ENCODE measurements around the gene HIVEP3.
A peak's percentile ranks its signal among the peaks of the same experiment; 100 is the strongest.

HIVEP3 gene

DNA sequence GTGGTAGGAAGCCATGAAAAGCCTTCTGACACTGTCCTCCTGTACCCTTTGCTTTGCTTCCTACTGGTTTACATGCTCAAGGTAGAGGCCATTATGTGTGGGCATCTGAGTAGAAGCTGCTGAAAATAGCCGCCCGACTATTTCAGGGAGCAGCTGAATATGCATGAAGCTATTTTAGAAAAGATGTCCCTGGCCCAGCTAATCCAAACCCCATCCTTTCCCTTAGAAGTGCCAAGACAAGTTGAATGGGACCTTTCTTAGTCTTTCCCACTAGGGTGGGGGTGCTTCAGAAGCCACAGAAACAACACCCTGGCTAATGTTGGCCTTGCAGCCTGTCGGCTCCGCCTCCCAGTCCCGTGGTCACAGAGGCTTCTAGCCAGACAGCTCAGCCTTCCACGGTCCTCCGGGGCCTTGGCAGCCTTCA is 229.2 kb downstream of the HIVEP3 start:
- DNase-seq (ENCODE audit: insufficient read length, low spot score) (no peak), FAIRE-seq (peak; percentile 35)
- no peak for TF ChIP-seq SPI1 (IDR thresholded peaks at IDR 0.05; ENCODE audit: low read depth, low read length)
- TF ChIP-seq POU2F2 (IDR thresholded peaks at IDR 0.05; ENCODE audit: low read depth, low read length): no peak
- TF ChIP-seq POLR2A (IDR thresholded peaks at IDR 0.05; ENCODE audit: low read depth, low read length): no peak
- TF ChIP-seq PAX5 (IDR thresholded peaks at IDR 0.05; ENCODE audit: insufficient read depth, low read length, severe bottlenecking): no peak
- no peak for TF ChIP-seq POLR2AphosphoS5 (IDR thresholded peaks at IDR 0.05; ENCODE audit: low read depth, low read length)
- TF ChIP-seq TAF1 (IDR thresholded peaks at IDR 0.05; ENCODE audit: low read depth, low read length): no peak

- FAIRE-seq: no peak
- no peak for TF ChIP-seq POU2F2 (IDR thresholded peaks at IDR 0.05; ENCODE audit: low read depth, low read length)
- no peak for TF ChIP-seq POLR2A (IDR thresholded peaks at IDR 0.05; ENCODE audit: low read depth, low read length)
- no peak for TF ChIP-seq SPI1 (IDR thresholded peaks at IDR 0.05; ENCODE audit: low read depth, low read length)
- TF ChIP-seq PAX5 (IDR thresholded peaks at IDR 0.05; ENCODE audit: insufficient read depth, low read length, severe bottlenecking): no peak
- TF ChIP-seq TAF1 (IDR thresholded peaks at IDR 0.05; ENCODE audit: low read depth, low read length): no peak
- TF ChIP-seq POLR2AphosphoS5 (IDR thresholded peaks at IDR 0.05; ENCODE audit: low read depth, low read length): no peak
- no peak for DNase-seq (ENCODE audit: insufficient read length, low spot score)
Measured at GRCh38 chr1:41689139-41689538, 229.6 kb downstream of the HIVEP3 start.

DNA sequence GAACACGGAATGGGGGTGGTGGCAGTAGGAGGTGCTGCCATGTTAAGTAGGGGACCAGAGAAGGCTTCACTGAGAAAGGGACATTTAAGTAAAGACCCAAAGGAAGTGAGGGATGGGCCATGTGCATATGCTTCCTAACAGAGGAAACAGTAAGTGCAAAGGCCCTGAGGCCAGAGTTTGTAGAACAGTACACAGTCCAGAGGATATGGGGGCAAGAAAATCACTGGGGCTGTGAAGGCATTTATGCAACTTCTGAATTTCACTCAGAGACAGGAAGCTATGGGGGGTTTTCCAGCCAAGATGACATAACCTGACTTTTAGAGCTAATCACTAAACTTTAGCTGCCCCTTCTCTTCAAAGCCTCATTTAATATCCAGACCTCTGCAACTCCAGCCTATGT is 231.7 kb downstream of the HIVEP3 start:
- TF ChIP-seq SPI1 (IDR thresholded peaks at IDR 0.05; ENCODE audit: low read depth, low read length): no peak
- TF ChIP-seq PAX5 (IDR thresholded peaks at IDR 0.05; ENCODE audit: insufficient read depth, low read length, severe bottlenecking): no peak
- TF ChIP-seq POU2F2 (IDR thresholded peaks at IDR 0.05; ENCODE audit: low read depth, low read length): no peak
- TF ChIP-seq POLR2AphosphoS5 (IDR thresholded peaks at IDR 0.05; ENCODE audit: low read depth, low read length): no peak
- no peak for TF ChIP-seq TAF1 (IDR thresholded peaks at IDR 0.05; ENCODE audit: low read depth, low read length)
- no peak for TF ChIP-seq POLR2A (IDR thresholded peaks at IDR 0.05; ENCODE audit: low read depth, low read length)
- DNase-seq (ENCODE audit: insufficient read length, low spot score): no peak
- peak; percentile 47 for FAIRE-seq

DNA sequence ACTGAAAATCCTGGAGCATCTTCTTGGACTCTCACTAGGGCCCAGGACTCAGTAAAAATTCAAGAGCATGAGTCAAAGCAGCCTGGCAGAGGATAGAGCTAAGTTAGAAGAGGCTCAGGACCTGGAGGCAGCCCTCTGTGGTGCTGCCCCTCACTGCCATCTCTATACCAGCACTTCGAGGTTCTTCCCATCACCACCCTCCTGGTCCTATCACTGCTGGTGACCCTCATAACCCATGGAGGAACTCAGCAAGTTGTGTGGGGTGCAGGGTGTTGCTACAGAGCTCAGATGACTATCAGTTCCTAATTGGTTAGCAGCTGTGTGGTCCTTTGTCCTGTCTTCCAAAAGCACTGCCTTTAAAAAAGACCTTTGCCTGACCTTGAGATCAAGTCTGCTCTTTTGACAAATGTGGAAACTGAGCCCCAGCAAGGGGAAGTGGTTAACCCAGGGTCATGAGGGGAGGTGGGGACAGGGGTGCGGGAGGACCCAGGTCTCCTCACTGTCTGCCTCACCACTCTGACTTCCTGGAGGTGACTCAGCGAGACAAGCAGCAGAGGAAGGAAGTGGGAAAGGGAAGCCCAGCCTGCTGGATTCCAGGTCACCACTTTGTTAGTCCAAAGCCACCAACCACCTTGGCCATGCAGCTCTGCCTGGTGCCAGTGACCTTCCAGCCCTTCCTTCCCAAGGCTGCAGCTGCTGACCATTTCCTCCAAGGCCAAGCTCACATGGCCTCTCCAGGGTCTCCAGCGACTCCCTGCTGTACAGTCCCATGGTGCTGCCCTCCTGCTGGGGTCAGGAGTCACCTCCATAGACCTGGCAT is 234.8 kb downstream of the HIVEP3 start:
- FAIRE-seq: peak; percentile 75
- TF ChIP-seq SPI1 (IDR thresholded peaks at IDR 0.05; ENCODE audit: low read depth, low read length) (peak; percentile 74), POLR2A (IDR thresholded peaks at IDR 0.05; ENCODE audit: low read depth, low read length) (no peak)
- DNase-seq (ENCODE audit: insufficient read length, low spot score): no peak

DNA sequence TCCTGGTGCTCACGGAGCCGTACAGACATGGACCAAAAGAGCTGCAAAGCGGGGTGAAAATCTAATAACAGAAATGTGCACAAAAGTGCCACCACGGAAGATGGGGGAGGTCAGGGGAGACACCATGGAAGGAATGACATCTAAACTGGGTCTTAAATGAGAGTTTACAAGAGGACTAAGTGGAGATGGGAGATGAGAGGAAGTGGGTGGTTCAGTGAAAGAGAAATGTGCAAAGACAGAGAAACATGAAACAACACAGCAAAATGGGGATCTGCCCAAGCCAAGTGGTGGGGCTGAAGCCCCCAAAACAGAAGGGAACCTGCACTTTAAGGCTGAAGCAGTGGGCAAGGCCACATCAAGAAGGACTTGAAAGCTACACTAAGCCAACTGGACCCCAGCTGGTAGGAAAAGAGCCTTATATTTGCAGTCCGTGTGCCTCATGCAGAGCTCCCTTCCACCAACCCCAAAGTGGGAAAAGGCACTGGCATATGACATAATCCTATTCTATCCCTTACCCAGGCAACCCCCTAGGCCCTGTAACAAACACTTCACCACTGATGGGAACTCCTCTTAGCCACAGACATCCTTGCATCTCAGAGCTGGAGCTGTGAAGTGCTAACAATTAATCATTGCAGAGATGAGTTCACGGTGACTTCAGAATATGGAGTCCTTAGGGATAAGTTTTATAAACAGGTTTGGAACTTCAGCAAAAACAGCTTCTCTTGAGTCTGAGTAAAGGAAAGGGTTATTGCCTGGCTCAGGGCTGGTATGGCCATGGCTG is 235.7 kb downstream of the HIVEP3 start:
- TF ChIP-seq POLR2A (IDR thresholded peaks at IDR 0.05; ENCODE audit: low read depth, low read length) (no peak), SPI1 (IDR thresholded peaks at IDR 0.05; ENCODE audit: low read depth, low read length) (peak; percentile 72), POU2F2 (IDR thresholded peaks at IDR 0.05; ENCODE audit: low read depth, low read length) (no peak)
- no peak for DNase-seq (ENCODE audit: insufficient read length, low spot score)
- FAIRE-seq: peak; percentile 79

DNA sequence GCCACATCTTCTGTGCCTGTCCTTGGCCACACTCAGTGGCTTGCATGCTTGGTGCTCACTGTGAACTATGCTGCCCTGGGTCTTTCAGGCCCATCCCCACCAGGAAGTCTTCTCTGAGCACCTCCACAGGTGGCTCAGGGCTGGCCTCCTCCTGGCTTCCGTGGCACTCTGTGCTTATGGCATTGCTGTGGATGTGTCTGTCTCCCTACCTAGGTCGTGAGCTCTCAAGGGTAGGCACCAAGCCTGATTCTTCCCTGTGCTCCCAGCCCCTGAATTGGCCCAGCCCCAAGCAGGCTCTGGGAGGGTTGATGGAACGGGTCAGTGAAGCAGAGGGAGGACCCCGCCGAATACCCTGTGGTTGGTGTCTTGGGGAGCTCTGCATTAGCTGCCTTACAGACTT is 236.6 kb downstream of the HIVEP3 start:
- FAIRE-seq (peak; percentile 43), DNase-seq (ENCODE audit: insufficient read length, low spot score) (no peak)
- TF ChIP-seq POU2F2 (IDR thresholded peaks at IDR 0.05; ENCODE audit: low read depth, low read length): no peak

DNA sequence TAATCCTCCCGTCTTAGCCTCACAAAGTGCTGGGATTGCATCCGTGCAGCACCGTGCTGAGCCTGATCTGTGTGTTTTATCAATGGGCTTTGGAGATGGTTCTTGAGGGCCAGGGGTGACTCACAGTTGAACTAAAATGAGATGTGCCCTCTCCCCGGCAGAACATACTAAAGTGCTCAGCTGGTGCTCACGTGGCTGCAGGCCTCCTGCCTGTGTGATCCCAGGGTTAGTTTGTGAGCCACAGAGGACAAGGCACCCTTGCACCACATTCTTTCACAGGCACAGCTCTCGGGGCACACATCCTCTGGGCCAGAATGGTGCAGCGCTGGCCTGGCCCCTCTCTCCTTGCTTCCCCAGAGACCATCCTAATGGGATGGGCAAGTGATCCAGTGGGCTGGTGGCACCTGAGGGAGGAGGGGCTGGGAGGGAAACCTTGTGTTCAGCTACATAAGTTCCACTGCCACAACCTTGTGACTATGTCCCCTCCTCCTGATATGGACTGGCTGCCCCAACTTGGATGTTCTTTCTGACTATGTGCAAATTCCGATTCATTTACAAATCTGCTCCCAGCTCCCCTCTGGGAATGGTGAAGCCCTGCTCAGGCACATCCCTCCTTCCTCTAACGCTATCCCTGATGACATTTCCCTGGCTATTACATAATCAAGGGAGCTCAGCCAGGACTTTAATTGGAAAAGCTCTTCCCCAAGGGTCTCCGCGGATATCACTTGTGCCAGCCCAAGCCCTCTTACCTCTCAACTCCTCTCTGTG is 237.2 kb downstream of the HIVEP3 start:
- peak; percentile 16 for FAIRE-seq
- DNase-seq (ENCODE audit: insufficient read length, low spot score): no peak
- no peak for TF ChIP-seq POLR2A (IDR thresholded peaks at IDR 0.05; ENCODE audit: low read depth, low read length)
- no peak for TF ChIP-seq SPI1 (IDR thresholded peaks at IDR 0.05; ENCODE audit: low read depth, low read length)
- TF ChIP-seq POLR2AphosphoS5 (IDR thresholded peaks at IDR 0.05; ENCODE audit: low read depth, low read length): no peak
- no peak for TF ChIP-seq TAF1 (IDR thresholded peaks at IDR 0.05; ENCODE audit: low read depth, low read length)
- no peak for TF ChIP-seq POU2F2 (IDR thresholded peaks at IDR 0.05; ENCODE audit: low read depth, low read length)
- TF ChIP-seq PAX5 (IDR thresholded peaks at IDR 0.05; ENCODE audit: insufficient read depth, low read length, severe bottlenecking): no peak

GRCh38 chr1:41679994-41680393 is 238.7 kb downstream of the HIVEP3 start:
- no peak for FAIRE-seq
- no peak for DNase-seq (ENCODE audit: insufficient read length, low spot score)
- TF ChIP-seq TAF1 (IDR thresholded peaks at IDR 0.05; ENCODE audit: low read depth, low read length) (no peak), PAX5 (IDR thresholded peaks at IDR 0.05; ENCODE audit: insufficient read depth, low read length, severe bottlenecking) (no peak)

- no peak for DNase-seq (ENCODE audit: insufficient read length, low spot score)
- TF ChIP-seq PAX5 (IDR thresholded peaks at IDR 0.05; ENCODE audit: insufficient read depth, low read length, severe bottlenecking): no peak
- TF ChIP-seq SPI1 (IDR thresholded peaks at IDR 0.05; ENCODE audit: low read depth, low read length): no peak
- TF ChIP-seq TAF1 (IDR thresholded peaks at IDR 0.05; ENCODE audit: low read depth, low read length): no peak
- TF ChIP-seq POLR2AphosphoS5 (IDR thresholded peaks at IDR 0.05; ENCODE audit: low read depth, low read length): no peak
- no peak for TF ChIP-seq POU2F2 (IDR thresholded peaks at IDR 0.05; ENCODE audit: low read depth, low read length)
- no peak for TF ChIP-seq POLR2A (IDR thresholded peaks at IDR 0.05; ENCODE audit: low read depth, low read length)
- peak; percentile 59 for FAIRE-seq
Measured at GRCh38 chr1:41679531-41679930, 239.2 kb downstream of the HIVEP3 start.

Data from GM12891 (cell line).